ENCODE results near the gene METTL27. TPM values are rescaled to one million over a fixed set of nuclear protein-coding genes. Genes with fewer than 3 reads are reported as not detected.

METTL27 gene, protein sequence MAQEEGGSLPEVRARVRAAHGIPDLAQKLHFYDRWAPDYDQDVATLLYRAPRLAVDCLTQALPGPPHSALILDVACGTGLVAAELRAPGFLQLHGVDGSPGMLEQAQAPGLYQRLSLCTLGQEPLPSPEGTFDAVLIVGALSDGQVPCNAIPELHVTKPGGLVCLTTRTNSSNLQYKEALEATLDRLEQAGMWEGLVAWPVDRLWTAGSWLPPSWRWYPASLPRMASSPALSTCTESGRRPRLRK
- total RNA-seq (2022; extraction: Qiagen RNA extraction; ENCODE audit: low read depth), result 7.1 to 11.1 TPM (median 10.1 TPM) in 5 replicates

DNA sequence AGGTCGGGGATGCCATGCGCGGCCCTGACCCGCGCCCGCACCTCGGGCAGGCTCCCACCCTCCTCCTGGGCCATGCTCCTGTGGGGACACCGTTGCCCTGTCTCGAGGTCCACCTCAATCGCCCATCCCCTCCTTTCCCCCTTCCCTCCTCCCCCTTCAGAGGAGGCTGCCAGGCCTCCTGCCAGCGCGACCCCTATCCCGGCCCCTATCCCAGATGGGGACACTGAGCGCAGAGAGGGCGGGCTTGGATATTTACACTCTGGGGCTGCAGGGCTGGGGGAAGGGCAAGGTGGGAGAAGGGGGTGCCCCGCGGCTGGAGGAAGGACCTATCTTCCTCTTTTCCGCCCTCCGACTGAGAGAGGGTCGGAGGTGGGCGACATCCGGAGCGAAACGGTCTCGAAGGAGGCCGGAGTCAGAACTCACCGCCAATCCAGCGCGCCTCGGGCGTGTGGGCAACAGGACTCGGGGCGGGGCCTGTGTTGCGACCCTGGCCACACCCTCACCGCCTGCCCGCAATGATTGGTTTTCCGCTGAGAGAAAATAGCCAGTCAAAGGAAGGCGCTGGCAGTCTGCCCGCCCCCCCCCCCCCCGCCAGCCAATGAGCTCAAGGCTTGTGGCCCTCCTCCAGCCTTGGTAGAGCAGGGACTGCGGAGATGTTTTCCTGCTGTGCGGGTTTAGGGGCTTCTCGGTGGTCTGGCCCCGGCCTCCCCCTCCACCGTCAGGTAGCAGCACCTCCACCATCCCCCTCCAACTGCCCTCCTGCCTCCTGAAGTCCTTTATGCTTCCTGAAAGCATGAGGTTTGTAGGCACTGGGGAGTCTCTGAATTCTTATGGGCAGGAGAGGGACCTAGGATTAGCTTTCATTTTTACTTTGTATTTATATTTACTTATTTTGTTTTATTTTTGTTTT, at the start of gene METTL27:
Gene METTL27 (minus strand): TSS at position 450 of the 910 bp plus-strand sequence. CDS start 376 bp downstream, at position 74.

GRCh38 chr7:73860859-73861258, 18.5 kb upstream of the METTL27 start, which contains the start of gene TMEM270:
Gene TMEM270, plus strand, starts transcription at chr7:73861159. Its CDS starts 36 bp downstream, at chr7:73861195.

GRCh38 chr7:73830681-73831583, 11.4 kb downstream of the METTL27 start, which contains the start of gene CLDN4:
Gene CLDN4, plus strand, starts transcription at chr7:73830996. Its CDS starts 206 bp downstream, at chr7:73831202.

Other genes starting within 250 kb of the METTL27 start
- gene MLXIPL, start 218.0 kb downstream of the METTL27 start, total RNA-seq (2022; extraction: Qiagen RNA extraction; ENCODE audit: low read depth), result 1.2 to 1.5 TPM (median 1.3 TPM) in 5 replicates
- gene VPS37D, start 174.7 kb downstream of the METTL27 start, total RNA-seq (2022; extraction: Qiagen RNA extraction; ENCODE audit: low read depth), result 4.4 to 7.3 TPM (median 6.6 TPM) in 5 replicates
- gene DNAJC30, start 159.1 kb downstream of the METTL27 start, total RNA-seq (2022; extraction: Qiagen RNA extraction; ENCODE audit: low read depth), result 8.2 to 10.7 TPM (median 10.2 TPM) in 5 replicates
- gene BUD23, start 158.9 kb downstream of the METTL27 start, total RNA-seq (2022; extraction: Qiagen RNA extraction; ENCODE audit: low read depth), result 129 to 166 TPM (median 136 TPM) in 5 replicates
- gene STX1A, start 122.8 kb downstream of the METTL27 start, total RNA-seq (2022; extraction: Qiagen RNA extraction; ENCODE audit: low read depth), result 75.6 to 95.5 TPM (median 88.3 TPM) in 5 replicates
- 21.8 to 28.5 TPM (median 26.4 TPM) in 5 replicates for gene ABHD11, start 103.7 kb downstream of the METTL27 start, total RNA-seq (2022; extraction: Qiagen RNA extraction; ENCODE audit: low read depth)
- gene CLDN3, start 72.2 kb downstream of the METTL27 start, total RNA-seq (2022; extraction: Qiagen RNA extraction; ENCODE audit: low read depth), result 2.1 to 5.3 TPM (median 3.0 TPM) in 5 replicates
- gene CLDN4, start 11.5 kb downstream of the METTL27 start, total RNA-seq (2022; extraction: Qiagen RNA extraction; ENCODE audit: low read depth), result 5.5 to 7.7 TPM (median 7.4 TPM) in 5 replicates
- 0.32 TPM in 1 of 5 replicates, not detected in the others for gene TMEM270, start 18.6 kb upstream of the METTL27 start, total RNA-seq (2022; extraction: Qiagen RNA extraction; ENCODE audit: low read depth)
- 0.06 to 0.16 TPM (median 0.08 TPM) in 5 replicates for gene ELN, start 185.7 kb upstream of the METTL27 start, total RNA-seq (2022; extraction: Qiagen RNA extraction; ENCODE audit: low read depth)
- 28.4 to 35.2 TPM (median 31.0 TPM) in 5 replicates for gene LIMK1, start 241.3 kb upstream of the METTL27 start, total RNA-seq (2022; extraction: Qiagen RNA extraction; ENCODE audit: low read depth)

All from A549 treated with GW870086 at 1 μM for 4 hours (cell line).